GM18861 (cell line): ENCODE results near the gene UQCRH.
"Not testable (repeated sequence)": the region's sequence is repeated elsewhere in the genome, so short reads cannot be mapped to it uniquely, and the experiment has no call there.

ENCODE experiments used
- ATAC-seq: cut with Tn5 transposase; IDR thresholded peaks from one replicate; pipeline ENCODE4 v1.9.1; 2021; ENCODE audit not compliant: unreplicated experiment

Gene UQCRH

GRCh38 chr1:46331786-46332540 is 28.5 kb downstream of the UQCRH start:
- not testable (repeated sequence) for ATAC-seq

- ATAC-seq, result peak; percentile 56
These were observed 30.0 kb downstream of the UQCRH start for GRCh38 chr1:46333300-46334029.

GRCh38 chr1:46334030-46334384 is 30.5 kb downstream of the UQCRH start:
- ATAC-seq, result peak; percentile 10

GRCh38 chr1:46335081-46335480 is 31.6 kb downstream of the UQCRH start:
- ATAC-seq, result no peak

GRCh38 chr1:46337409-46337808 is 33.9 kb downstream of the UQCRH start:
- ATAC-seq, result not testable (repeated sequence)

GRCh38 chr1:46340404-46341221 is 37.1 kb downstream of the UQCRH start, which contains the start of gene NSUN4:
NSUN4 (plus strand) TSS chr1:46340807; CDS start chr1:46340827, 20 bp downstream.
- peak; percentile 87 for ATAC-seq

- ATAC-seq, result no peak
These were observed 38.0 kb downstream of the UQCRH start for GRCh38 chr1:46341222-46342083.

GRCh38 chr1:46342084-46342656 is 38.7 kb downstream of the UQCRH start:
- ATAC-seq, result no peak

GRCh38 chr1:46342677-46343350 is 39.3 kb downstream of the UQCRH start:
- no peak for ATAC-seq

GRCh38 chr1:46343351-46343695 is 39.8 kb downstream of the UQCRH start:
- no peak for ATAC-seq

- no peak for ATAC-seq
These were observed 40.2 kb downstream of the UQCRH start for GRCh38 chr1:46343705-46344104.

GRCh38 chr1:46344481-46344880 is 41.0 kb downstream of the UQCRH start:
- no peak for ATAC-seq

GRCh38 chr1:46345281-46345680 is 41.8 kb downstream of the UQCRH start:
- no peak for ATAC-seq

- no peak for ATAC-seq
These were observed 48.9 kb downstream of the UQCRH start for GRCh38 chr1:46352363-46352762.

- ATAC-seq, result not testable (repeated sequence)
These were observed 52.4 kb downstream of the UQCRH start for GRCh38 chr1:46355920-46356319.

GRCh38 chr1:46362158-46362557 is 58.7 kb downstream of the UQCRH start:
- ATAC-seq, result no peak

- no peak for ATAC-seq
These were observed 59.6 kb downstream of the UQCRH start for GRCh38 chr1:46363121-46363520.

GRCh38 chr1:46364612-46365011 is 61.1 kb downstream of the UQCRH start:
- ATAC-seq, result no peak

GRCh38 chr1:46365796-46366195 is 62.3 kb downstream of the UQCRH start:
- not testable (repeated sequence) for ATAC-seq
